Left forelimb (tissue), 1 donor: ENCODE results near the gene KRTCAP3.

Experiments
- DNase-seq: peaks from one replicate; pipeline ENCODE4 v3.0.0-alpha.2; 2018; ENCODE audit warnings: low spot score

Gene KRTCAP3

DNA sequence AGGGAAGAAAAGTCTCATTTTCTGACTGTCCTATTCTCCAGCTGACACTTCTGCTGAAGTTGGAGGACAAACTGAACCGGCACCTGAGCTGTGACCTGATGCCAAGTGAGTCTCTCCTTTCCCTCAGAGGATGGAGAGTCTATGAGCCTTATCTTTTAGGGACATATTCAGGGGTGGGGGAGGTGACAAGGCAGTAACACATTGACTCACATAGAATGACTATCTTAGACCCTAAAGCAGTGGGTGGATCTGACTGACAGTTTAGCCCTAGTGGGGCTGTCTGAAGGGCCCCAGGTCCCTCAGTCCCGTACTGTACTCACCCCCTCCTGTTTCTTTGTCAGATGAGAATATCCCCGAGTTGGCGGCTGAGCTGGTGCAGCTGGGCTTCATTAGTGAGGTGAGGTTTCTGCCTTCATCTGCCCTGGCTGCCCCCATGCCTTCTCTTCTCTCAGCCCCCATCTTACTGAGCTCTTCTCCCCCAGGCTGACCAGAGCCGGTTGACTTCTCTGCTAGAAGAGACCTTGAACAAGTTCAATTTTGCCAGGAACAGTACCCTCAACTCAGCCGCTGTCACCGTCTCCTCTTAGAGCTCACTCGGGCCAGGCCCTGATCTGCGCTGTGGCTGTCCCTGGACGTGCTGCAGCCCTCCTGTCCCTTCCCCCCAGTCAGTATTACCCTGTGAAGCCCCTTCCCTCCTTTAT is 805 bp upstream of the KRTCAP3 start:
- DNase-seq: no peak

DNA sequence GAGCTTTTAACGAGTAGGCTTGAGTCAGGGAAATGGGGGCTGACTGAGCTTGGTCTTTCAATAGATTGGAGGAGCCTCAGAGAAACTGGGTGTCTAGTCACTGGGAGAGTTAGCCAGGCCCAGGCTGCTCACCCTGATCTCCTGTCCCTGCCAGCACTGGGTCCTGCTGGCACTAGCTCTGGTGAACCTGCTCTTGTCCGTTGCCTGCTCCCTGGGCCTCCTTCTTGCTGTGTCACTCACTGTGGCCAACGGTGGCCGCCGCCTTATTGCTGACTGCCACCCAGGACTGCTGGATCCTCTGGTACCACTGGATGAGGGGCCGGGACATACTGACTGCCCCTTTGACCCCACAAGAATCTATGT is 720 bp downstream of the KRTCAP3 start:
- DNase-seq: no peak

DNA sequence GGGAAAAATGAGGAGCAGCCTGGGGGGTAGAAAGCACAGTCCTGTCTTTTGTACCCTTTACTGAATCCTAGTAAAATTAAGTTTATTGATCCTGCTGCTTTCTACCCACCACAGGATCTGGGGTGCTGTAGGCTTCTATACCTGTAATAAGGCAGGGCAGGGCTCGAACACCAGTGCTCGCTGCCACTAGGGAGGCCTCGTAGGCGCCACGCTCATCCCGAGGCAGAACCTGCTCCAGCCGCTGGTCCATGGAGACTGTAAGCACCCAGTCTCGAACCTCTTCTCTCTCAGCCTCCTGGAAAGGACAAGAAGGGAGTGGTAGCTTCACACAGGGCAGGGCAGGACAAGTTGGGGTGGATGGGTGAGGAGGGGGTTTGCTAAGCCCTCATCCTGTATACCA is 3.0 kb downstream of the KRTCAP3 start:
- no peak for DNase-seq

DNA sequence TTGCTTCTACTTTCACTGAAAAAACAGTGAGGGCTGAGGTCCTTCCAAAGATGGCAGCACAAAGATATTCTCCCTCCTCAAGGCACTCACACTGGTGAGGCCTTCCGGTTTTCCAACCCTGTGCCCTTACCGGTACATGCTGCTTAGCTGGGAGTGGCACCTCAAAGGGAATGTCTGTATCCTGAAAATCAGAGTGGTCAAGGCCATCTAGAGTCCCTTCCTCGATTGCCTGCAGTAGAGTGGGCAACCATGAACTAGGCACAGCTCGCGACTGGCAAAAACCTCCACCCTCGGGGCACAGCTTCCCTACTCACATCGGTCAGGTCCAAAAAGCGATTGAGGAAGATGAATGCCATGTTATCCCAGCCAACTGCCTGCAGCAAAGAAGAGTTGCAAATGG is 3.4 kb downstream of the KRTCAP3 start:
- no peak for DNase-seq

DNA sequence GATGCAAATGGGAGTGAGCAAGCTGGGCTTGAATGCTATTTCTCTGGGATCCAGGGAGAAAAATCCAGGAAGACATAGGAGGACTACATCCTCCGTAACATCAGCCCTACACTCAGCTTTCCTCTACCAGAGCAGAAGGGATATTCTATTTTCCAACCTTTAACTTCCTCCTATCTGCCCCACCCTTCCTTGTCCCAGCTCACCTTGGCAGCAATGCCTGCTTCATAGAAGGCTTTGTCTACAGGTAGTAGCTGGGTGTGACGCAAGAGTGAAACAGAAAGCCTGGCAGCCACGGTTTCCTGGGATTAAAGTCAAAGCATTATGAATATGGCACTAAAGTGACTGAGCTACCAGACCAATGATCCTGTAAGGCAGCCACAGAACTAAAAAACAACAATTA is 3.9 kb downstream of the KRTCAP3 start:
- DNase-seq: no peak

DNA sequence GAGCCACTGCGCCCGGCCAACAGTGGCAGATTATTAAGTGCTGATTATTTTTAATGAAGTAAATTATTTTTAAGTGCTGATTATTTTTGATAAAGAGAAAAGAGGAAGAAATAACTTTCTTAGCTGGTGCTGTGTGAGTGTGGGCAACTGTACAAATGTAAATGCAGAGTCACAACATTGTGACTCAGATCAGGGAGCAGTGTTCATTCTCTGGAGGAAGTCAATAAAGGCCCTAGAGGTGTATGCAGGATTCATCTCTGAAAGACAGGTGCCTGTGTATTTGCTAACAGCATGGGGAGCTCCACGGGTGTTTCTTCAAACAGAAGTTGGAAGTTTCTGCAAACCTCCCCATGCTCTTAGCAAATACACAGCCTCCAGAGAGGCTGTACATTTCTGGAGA is 6.2 kb downstream of the KRTCAP3 start:
- no peak for DNase-seq

DNA sequence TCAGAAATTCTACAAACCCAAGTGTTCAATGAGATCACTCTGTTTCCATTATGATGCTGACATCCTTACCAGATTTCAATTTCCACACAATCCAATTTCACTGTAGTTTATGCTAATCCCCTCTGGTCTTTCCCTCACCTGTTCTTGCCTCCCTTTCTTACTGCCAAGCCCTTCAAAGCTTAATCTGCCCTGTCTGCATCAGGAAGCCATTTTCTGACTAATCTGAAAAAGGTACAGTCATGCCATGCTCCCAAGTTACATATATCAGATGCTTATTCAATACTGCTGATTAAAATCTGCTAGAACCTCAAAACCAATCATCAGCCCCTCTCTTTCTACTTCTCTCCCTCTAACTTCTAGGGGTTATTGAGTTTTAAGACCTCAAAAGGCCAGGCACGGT is 8.9 kb downstream of the KRTCAP3 start:
- no peak for DNase-seq

DNA sequence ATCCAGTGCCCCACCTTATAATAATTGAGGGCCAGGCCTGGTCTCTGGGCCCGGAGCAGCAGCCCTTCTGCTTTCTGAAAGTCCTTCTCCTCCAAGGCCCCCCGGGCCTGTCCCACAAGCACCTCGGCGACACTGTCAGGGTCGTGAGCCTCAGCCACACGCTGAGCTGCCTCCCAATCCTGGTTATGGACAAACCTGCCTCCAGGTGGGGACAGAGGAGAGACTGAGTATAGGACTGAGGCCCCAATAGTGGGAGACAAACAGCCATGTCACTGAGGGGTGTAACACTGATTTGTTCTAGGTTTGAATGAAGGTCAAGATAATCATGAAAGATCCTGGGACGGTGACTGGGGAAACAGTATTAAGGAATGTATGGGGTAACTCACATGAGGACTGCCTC is 11.8 kb downstream of the KRTCAP3 start:
- no peak for DNase-seq

DNA sequence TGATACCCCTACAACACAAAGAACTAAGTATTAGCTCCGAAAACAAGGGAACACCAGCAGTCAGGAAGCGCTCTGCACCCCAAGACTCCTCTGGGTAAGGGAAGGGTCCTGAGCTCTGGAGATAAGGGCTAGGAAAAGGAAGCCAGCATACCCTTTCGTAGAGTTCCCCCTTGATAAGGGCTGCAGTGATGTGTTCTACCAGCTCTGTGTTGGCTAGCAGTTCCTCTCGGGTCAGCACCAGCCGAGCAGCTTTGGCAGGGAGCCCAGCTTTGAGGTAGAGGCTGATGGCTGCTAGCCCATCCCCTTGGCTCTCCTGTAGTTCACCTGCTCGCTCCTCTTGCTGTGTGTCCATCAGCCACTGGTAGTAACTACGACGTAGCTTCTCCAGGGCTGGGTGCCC is 18.9 kb downstream of the KRTCAP3 start:
- no peak for DNase-seq

DNA sequence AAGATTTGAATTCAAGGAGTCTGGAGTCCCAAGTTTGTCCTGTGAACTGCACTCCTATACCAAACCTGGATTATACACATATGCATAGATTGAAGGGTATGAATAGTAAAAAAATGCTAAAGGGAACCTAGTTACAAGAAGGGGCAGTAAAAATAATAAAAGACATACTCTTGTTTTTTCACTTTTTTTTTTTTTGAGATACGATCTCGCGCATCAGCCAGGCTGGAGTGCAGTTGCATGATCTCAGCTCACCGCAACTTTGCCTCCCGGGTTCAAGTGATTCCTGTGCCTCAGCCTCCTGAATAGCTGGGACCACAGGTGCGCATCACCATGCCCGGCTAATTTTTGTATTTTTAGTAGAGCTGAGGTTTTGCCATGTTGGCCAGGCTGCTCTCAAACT is 22.3 kb downstream of the KRTCAP3 start:
- DNase-seq: no peak

DNA sequence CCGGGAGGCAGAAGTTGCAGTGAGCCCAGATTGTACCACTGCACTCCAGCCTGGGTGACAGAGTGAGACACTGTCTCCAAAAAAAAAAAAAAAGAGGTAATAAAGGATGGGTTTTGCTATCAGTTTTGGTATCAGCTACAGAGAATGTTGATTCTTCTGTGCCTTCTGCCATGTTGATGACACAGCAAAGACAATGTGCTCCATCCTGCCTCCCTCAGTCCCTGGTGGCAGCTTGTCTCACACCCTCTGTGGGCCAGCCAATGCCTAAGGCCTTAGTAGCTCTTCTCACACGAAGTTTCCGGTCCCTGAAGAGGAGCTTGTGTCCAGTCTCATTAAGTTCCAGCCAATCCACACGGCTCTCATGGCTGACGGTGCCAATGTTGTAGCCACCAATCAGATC is 29.8 kb downstream of the KRTCAP3 start:
- DNase-seq: no peak

DNA sequence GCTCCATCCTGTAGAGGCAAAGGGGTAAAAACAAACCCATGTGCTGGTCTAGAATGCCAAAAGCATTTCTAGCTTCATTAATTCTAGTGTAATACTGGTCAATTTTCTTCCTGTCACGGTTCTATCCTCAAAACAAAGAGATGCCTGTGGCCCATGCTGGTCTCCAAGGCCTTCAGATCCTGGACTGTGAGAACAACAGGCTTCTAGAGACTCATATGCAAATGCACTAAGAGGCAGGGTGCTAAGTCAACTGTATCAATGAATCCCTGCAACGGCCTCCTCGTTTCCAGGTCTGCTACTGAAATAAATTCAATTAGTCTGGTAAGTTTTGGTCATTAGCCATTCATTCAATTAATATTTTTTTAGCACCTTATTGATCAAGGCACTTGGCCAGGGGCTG is 43.3 kb downstream of the KRTCAP3 start:
- no peak for DNase-seq

DNA sequence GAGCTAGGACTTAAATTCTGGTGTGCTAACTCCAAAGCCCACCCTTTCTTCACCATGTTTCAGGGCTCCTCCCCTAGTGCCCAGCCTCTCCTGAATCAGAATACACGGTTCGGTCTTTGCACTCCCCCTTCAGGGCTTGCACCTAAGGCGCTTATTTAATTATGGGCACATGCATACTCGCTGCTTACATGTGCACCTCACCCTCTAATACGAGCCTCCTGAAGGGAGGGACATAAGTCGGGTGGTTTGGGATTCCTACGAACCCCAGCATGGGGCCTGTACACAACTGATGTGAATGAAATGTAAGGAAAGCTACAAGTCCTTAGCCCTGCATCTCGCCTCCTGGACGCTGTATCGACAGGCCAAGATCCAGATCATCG is 46.9 kb downstream of the KRTCAP3 start:
- DNase-seq: no peak

DNA sequence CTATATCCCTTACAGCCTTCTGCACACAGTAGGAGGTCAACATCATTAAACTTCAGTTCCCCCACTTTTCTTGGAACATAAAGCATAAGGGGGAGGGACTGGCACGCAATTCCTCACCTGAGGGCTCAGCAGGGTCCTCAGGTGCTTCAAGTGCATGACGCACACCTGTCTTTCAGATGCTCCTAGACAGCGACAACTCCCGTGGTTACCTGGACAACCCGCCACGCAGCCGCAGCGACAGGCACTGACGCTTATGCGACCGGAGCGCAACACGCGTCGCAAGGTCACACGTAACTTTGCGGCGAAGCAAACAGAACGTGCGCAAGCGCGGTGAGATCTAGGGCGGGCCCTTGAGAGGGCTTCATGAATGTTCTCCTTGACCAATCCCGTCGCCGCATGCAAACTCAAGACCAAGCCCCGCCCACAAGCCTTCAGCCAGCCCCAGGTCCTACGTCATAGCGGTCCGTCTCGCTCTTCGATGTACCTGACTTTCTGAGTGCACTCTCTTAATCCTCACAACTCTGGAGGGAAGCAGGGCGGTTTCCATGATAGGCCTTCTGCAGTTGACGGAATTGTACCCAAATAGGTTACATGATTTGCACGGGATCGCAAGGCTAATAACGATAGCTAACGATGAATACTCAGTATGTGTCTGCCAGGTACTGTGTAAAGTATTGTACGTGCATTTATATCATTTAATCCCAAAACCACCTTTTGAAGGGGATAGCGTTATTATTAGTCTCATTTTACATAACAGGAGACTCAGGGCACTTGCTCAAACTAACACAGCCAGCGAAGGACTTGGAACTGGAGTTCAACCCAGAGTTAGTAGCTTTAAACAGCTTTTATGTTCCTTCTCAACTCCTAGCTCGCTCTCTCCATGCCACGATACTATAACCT is 47.6 kb downstream of the KRTCAP3 start, which contains the start of gene IFT172:
Gene IFT172, minus strand, starts transcription at position 246 of the 900 bp plus-strand sequence. Its CDS starts 90 bp downstream, at position 156.
- peak; percentile 94 for DNase-seq

DNA sequence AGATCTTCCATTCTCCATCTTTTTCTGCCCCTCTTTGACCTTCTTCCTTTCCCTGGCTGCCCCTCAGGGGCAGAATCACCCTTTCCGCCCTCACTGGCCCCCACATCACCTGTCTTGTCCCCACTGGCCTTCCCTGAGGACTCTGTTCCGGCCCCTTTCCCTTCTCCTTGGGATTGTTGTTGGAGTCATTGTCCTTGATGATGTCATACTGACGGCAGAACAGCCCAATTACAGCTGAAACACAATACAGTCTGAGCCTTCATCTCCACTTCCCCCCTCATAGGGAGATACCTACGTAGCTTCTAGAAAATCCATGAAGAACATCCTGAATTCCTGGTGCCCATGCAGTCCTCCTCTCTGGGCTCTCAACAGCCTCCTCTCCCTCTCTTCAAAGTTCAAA is 50.4 kb downstream of the KRTCAP3 start:
- no peak for DNase-seq

DNA sequence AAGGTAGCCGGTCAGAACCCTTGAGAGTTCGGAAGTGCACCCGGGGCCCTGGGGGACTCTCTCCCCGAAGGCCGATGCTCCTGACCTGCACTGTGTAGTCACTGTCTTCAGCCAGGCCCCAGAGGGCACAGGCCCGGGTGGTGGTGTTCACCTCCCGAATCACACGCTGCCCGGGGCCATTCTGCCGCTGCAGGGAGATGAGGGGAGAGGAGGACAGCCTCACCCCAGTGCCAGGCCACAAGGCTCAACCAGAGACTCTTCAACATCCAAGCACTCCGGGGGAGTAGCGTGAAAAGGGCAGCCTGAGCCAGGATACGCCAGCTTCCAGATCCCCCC is 51.7 kb downstream of the KRTCAP3 start:
- no peak for DNase-seq
